ENCODE data around the gene NLN. TPM values are rescaled to one million over a fixed set of nuclear protein-coding genes. Genes with fewer than 3 reads are reported as not detected.

NLN gene
- total RNA-seq, 2 donors from 2014 or later, result 13.5 to 32.2 TPM

DNA sequence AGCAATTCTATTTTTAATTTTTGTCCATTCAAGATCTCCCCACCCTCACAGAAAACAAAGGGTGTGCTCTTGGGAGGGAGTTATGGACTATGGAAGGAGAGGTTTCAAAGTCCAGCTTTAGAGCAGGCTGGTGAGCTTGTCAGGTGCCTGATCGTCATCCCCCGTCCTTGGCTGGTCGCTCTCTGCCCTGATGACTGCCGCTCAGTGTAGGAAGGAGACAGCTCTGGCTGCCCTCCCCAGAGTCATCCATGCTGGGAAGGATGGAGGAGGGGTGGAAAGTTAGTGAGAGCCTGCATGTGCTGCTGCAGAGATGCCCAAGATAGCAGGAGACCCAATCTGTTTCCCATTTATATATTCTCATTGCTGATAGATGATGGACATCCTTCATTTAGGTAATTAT lies 96.6 kb downstream of the NLN start:
- no peaks in the 10 kb centered on the region for H3K27me3 Mint-ChIP-seq
- H3K4me1 Mint-ChIP-seq, result no peaks in the 10 kb centered on the region
- peaks cover 10% of the 10 kb centered on the region for H3K36me3 Mint-ChIP-seq (ENCODE audit: low read depth)
- ATAC-seq (replicated peaks), result no peak
- no peaks in the 10 kb centered on the region for H3K9me3 Mint-ChIP-seq
- no peak overlapping the region for H3K4me3 Mint-ChIP-seq
- no peak overlapping the region for H3K27ac Mint-ChIP-seq

DNA sequence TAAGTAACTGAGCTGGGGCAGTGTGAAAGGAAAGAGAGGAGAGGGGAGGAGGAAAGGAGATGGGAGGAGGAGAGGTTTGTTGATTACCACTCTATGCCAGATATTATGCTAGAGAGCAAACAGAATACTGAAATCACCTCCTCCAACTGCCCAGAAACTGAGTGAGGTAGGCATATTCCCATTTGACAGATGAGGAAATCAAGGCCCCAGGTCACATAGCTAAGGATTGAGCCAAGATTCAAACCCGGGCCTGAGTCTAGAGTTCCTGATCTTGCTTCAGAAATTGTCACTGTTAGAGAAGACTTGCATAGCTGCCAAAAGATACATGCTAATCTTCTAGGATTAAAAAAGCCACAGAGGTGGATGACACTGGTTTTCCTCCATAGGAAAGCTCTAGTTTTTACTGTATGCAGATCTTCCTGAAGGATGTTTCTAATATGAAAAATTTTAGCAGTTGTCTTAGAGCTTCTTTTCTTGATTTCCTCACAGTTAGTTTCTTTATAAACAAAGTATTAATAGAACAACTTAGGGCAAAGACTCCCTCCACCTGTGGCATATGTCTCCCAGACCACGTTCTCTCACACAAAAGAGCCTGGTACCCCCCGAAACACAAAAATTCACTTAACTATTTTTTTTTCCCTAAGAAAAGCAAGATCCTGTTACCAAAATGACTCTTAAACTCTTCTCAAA lies 97.4 kb downstream of the NLN start:
- H3K4me3 Mint-ChIP-seq, result no peak overlapping the region
- H3K27me3 Mint-ChIP-seq, result no peaks in the 10 kb centered on the region
- ATAC-seq (replicated peaks), result no peak
- no peaks in the 10 kb centered on the region for H3K9me3 Mint-ChIP-seq
- peaks cover 6% of the 10 kb centered on the region for H3K36me3 Mint-ChIP-seq (ENCODE audit: low read depth)
- H3K27ac Mint-ChIP-seq, result no peak overlapping the region
- no peaks in the 10 kb centered on the region for H3K4me1 Mint-ChIP-seq

DNA sequence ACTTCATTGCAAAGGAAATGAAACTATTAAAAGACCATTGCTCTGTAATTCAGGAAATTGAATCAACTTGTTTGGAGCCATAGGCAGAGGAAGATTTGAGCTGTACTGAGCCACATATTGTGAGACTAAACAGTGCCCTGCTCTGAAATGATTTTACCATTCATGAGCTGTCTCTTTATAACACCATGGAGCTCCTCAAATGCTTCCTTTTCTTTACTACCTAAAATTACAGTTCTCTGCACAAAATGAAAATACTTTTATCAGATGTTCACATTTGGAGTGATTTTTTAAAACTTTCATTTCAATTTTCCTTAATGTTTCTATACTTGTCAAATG lies 97.9 kb downstream of the NLN start:
- peak; percentile 59 for ATAC-seq (replicated peaks)
- Mint-ChIP-seq H3K4me3 (no peak overlapping the region), H3K27ac (no peak overlapping the region), H3K27me3 (no peaks in the 10 kb centered on the region), H3K4me1 (no peaks in the 10 kb centered on the region), H3K36me3 (ENCODE audit: low read depth) (peaks cover 4% of the 10 kb centered on the region), H3K9me3 (no peaks in the 10 kb centered on the region)

DNA sequence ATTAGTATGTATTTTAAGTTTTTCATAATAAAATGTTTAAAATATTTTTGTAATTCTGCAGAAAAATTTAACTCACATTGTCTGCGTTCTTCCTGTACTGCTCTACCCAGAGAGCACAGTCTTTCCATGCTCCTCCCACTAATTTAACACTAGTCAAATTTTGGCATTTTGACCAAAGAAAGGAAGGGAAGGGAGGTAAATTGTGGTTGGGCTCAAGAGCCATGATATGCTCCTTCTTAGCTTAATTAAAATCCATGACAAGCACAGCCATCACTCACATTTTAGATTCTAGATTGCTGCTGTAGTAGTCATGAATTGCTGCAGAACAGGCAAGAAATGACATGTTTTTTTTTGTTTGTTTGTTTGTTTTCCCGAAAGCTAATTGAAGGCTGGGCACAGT lies 98.4 kb downstream of the NLN start:
- no peaks in the 10 kb centered on the region for H3K27me3 Mint-ChIP-seq
- no peak overlapping the region for H3K4me3 Mint-ChIP-seq
- H3K36me3 Mint-ChIP-seq (ENCODE audit: low read depth), result peaks cover 4% of the 10 kb centered on the region
- peaks cover 2% of the 10 kb centered on the region for H3K4me1 Mint-ChIP-seq
- H3K27ac Mint-ChIP-seq, result no peak overlapping the region
- no peaks in the 10 kb centered on the region for H3K9me3 Mint-ChIP-seq
- no peak for ATAC-seq (replicated peaks)

DNA sequence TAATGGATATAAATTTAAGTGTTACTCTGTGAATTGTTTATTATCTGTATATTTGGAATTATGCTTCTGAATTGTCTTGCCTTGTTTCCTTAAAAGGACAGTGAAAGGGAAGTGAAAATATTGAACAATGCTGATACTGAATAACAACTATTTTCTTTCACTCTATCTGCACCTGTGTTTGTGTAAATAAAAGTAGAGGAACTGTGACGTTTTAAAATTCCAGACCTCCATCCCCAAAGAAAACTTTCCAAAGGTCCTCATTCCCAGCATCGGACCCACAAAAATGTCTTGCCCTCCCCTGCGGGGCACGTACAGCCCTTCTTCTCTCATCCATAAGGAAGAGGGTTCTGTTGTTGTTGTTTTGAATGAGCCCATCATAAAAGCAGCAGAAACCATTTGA lies 100.0 kb downstream of the NLN start:
- Mint-ChIP-seq H3K27me3 (no peaks in the 10 kb centered on the region), H3K9me3 (no peaks in the 10 kb centered on the region), H3K36me3 (ENCODE audit: low read depth) (no peaks in the 10 kb centered on the region), H3K4me1 (peaks cover 5% of the 10 kb centered on the region), H3K27ac (no peak overlapping the region), H3K4me3 (no peak overlapping the region)
- no peak for ATAC-seq (replicated peaks)

DNA sequence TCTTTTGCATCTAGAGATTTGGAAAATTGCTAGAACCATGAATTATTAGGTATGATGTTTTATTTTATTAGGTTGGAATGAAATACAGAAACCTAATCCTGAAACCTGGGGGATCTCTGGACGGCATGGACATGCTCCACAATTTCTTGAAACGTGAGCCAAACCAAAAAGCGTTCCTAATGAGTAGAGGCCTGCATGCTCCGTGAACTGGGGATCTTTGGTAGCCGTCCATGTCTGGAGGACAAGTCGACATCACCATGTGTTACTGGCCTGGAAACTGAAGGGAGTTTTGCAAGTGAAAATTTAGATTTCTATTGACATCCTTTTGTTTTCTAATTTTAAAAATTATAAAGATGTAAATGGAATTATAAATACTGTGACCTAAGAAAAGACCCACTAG lies 100.7 kb downstream of the NLN start:
- H3K4me3 Mint-ChIP-seq, result no peak overlapping the region
- H3K4me1 Mint-ChIP-seq, result peaks cover 5% of the 10 kb centered on the region
- no peaks in the 10 kb centered on the region for H3K27me3 Mint-ChIP-seq
- no peaks in the 10 kb centered on the region for H3K36me3 Mint-ChIP-seq (ENCODE audit: low read depth)
- no peak overlapping the region for H3K27ac Mint-ChIP-seq
- no peak for ATAC-seq (replicated peaks)
- H3K9me3 Mint-ChIP-seq, result no peaks in the 10 kb centered on the region

DNA sequence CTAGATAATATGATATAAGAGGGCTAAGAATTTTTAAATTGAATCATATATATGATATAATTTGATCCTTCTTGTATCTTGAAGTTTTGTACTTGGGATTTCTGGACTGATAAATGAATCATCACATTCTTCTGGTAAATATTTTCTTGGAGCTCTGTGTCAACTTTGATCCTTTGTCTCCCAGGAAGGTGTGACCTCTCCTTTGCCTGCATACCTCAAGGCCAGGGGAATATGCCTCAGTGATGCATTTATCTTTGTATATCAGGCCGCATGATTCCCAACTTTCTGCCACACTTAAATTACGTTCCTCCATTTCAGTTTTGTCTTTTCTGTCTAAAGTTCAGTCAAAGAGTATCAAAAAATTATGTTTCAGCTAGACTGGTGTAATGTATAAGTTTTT lies 101.2 kb downstream of the NLN start:
- Mint-ChIP-seq H3K4me3 (no peak overlapping the region), H3K9me3 (no peaks in the 10 kb centered on the region), H3K4me1 (peaks cover 5% of the 10 kb centered on the region), H3K27ac (no peak overlapping the region), H3K36me3 (ENCODE audit: low read depth) (no peaks in the 10 kb centered on the region), H3K27me3 (no peaks in the 10 kb centered on the region)
- no peak for ATAC-seq (replicated peaks)

DNA sequence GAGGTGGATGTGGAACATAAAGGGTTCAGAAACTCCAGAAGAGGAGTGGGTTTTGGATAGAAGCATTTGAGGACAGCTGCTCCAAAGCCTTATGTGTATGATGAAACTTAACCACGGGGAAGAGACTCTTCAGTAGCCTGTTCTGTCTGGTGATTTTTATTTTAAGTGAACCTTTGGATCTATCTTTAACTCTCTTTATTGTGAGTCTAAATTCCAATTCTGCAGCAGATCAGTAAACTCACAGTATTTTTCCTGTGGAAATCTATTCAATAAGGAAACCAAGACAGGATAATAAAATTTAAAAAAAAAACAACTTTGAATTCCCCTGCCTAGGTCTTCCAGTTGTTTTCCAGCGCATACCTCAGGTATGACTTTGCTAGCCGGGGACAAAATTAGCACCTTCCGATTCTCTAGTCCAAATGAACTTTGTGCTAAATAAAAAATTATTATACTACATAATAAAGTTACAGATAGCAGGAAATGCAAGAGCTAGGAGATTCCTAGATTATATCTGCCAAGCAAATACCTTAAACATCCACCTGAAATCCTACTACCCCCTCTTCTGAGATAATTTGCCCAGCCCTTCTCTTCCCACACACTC lies 101.9 kb downstream of the NLN start:
- Mint-ChIP-seq H3K27ac (no peak overlapping the region), H3K9me3 (no peaks in the 10 kb centered on the region), H3K27me3 (no peaks in the 10 kb centered on the region), H3K36me3 (ENCODE audit: low read depth) (no peaks in the 10 kb centered on the region), H3K4me3 (no peak overlapping the region), H3K4me1 (peaks cover 5% of the 10 kb centered on the region)
- ATAC-seq (replicated peaks), result no peak

DNA sequence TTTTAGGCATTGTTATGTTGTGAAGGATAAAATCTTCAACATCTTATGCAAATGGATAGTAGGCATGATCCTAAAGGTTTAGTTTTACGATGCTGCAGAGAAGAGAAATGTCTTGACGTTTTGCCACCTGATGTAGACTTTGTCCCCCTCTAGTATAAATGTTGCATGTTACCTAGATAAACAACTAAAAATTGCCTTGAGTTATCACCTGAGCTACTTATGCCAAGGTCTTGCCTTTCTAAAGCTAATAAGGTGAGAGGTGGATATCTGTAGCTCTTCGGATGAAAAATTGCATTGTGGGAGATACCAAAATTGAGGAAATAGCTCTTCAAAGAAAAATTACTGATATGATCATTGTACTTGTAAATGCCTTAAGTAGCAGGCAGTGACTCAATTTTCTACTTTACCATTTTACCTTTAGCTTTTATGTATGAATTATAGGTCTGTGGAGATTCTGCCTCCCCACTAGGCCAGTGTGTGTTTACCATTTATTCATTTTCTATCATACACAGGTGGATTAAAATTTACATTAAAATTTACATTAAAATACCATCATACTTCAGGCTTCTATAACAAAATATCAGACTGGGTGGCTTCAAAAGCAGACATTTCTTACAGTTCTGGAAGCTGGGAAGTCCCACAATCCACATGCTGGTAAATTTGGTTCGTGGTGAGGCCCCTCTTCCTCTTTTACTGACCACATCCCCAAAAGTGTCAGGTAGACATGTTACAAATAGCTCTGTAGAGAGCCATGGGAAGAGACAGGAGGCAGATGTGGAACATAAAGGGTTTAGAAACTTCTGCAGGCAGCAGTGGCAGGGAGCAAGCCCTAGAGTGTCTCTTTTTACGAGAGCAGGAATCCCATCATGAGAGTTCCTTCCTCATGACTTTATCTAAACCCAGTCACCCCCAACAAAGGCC lies 103.7 kb downstream of the NLN start:
- ATAC-seq (replicated peaks), result no peak
- Mint-ChIP-seq H3K27me3 (no peaks in the 10 kb centered on the region), H3K27ac (no peak overlapping the region), H3K4me3 (no peak overlapping the region), H3K9me3 (no peaks in the 10 kb centered on the region), H3K4me1 (peaks cover 5% of the 10 kb centered on the region), H3K36me3 (ENCODE audit: low read depth) (no peaks in the 10 kb centered on the region)

DNA sequence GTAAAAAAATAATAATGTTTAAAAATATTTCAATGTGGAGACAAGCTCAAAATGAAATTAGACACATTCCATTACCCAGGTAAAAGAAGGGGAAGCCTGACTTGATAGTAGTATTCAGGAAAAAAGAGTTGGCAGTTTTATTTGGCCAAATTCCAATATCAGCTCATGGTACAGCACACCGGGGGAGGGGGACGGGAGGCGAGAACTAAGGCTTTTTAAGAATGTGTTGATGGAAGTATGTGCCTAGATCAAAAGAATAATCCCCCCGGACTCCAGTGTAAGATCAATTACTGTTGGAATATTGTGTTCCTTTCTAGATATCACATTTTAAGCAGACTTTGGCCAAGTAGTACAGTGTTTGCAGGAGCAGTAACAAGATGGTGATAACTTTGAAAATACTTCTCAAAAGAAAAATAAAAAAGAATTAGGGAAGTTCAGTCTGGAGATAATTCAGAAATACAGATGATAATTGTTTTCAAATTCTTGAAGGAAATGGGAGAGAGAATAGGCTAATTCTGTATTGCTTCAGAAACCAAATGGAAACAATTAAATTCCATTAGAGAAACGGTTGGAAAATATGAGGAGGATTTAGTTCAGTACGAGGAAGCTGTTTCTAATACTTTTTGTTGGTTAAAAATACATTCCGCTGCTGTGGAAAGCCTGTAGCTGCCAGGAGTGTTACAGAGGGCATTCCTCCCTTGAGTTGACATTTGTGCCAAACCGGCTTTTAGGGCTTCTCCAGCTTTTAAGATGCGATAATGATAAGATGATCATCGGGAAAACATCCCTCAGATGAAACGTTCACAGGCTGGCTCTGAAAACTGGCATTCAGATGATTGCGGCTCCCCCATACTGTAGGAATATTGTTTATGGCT lies 106.3 kb downstream of the NLN start:
- H3K9me3 Mint-ChIP-seq, result no peaks in the 10 kb centered on the region
- no peak for ATAC-seq (replicated peaks)
- H3K27me3 Mint-ChIP-seq, result no peaks in the 10 kb centered on the region
- H3K4me3 Mint-ChIP-seq, result no peak overlapping the region
- peaks cover 5% of the 10 kb centered on the region for H3K4me1 Mint-ChIP-seq
- no peak overlapping the region for H3K27ac Mint-ChIP-seq
- no peaks in the 10 kb centered on the region for H3K36me3 Mint-ChIP-seq (ENCODE audit: low read depth)

DNA sequence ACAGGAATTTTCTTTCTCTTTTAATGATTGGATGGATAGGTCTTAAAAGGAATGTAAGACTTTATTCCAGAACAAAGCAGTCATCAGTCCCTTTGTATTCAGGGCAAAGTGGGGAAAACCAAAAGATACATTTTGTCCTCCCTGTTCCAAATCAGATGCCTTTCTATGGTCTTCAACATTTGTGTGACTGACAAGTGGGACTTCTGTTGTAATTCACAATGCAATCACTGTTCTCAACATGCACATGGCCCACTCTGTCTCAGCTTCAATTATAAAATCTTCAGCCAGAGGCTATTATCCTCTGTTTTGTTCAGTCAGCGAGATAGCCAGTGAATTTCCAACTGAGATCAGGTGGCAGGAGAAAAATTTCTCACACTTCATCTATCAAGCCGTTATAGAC lies 108.9 kb downstream of the NLN start:
- no peak overlapping the region for H3K27ac Mint-ChIP-seq

DNA sequence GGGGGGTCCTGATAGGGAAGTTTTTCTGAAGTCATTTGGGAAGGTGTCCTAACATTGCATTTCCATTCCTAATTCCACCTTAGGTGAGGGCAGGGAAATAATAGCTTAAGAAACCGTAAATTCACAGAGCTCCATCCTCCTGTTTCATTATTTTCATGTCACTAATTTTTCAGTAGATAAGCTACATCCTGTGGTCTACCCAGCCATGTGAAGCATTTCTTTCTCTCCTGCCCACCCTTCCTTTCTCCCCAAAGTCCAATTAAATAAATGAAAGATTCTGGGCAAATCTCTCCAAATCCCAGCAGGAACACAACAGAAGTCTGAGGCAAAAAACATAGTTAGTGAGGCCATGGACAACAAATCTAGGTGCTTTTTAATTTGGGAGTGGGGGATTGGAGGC lies 109.3 kb downstream of the NLN start:
- no peaks in the 10 kb centered on the region for H3K36me3 Mint-ChIP-seq (ENCODE audit: low read depth)
- H3K9me3 Mint-ChIP-seq, result no peaks in the 10 kb centered on the region
- H3K4me3 Mint-ChIP-seq, result no peak overlapping the region
- no peak for ATAC-seq (replicated peaks)
- H3K27ac Mint-ChIP-seq, result no peak overlapping the region
- H3K4me1 Mint-ChIP-seq, result no peaks in the 10 kb centered on the region
- H3K27me3 Mint-ChIP-seq, result no peaks in the 10 kb centered on the region

More for the DNA sequence above, 108.9 kb downstream of the NLN start:
- H3K27me3 Mint-ChIP-seq, result no peaks in the 10 kb centered on the region
- H3K36me3 Mint-ChIP-seq (ENCODE audit: low read depth), result no peaks in the 10 kb centered on the region
- ATAC-seq (replicated peaks), result no peak
- no peak overlapping the region for H3K4me3 Mint-ChIP-seq
- H3K4me1 Mint-ChIP-seq, result no peaks in the 10 kb centered on the region
- H3K9me3 Mint-ChIP-seq, result no peaks in the 10 kb centered on the region

DNA sequence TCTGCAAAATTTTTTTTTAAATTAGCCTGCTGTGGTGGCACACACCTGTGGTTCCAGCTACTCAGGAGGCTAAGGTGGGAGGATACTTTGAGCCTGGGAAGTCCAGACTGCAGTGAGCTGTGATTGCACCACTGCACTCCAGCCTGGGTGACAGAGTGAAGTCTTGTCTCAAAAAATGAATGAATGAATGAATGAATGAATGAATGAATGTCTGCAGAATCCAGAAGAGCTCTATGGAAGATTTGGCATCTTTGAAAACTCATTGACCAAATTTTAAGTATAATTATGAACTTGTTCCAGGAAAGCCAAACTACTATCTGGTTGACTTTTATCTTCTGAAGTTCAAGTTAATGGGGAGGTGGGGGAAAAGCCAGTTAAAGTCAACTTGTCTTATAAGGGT lies 110.1 kb downstream of the NLN start:
- H3K4me1 Mint-ChIP-seq, result no peaks in the 10 kb centered on the region
- no peak overlapping the region for H3K27ac Mint-ChIP-seq

DNA sequence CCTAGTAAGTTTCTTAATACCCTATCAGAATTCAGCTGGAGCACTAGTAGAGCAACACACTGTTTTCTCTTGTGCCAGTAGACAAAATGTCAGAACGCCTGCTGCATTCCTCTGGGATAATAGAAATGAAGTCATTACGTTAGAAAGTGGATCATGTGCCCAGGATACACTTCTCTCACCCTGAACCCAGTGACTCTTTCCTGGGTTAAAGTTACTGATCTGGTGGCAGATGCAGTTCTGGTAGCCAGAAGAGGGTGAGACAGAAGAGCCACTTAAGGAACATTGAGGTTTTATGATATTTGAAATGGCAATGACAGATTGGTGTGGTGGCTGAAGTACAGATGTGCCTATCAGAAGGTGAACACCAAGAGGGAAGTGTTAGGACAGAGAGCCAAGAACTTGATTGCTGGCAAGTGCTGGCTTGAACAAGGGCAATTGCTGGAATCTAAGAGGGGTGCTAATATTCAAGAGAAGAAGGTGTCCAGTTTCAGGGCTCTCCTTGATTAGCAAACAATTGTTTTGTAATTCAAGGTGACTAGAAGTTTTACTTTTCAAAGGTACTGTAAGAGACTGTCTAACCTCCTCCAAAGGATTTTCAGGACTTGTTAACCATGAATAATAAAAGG lies 110.7 kb downstream of the NLN start:
- no peaks in the 10 kb centered on the region for H3K36me3 Mint-ChIP-seq (ENCODE audit: low read depth)
- H3K27me3 Mint-ChIP-seq, result no peaks in the 10 kb centered on the region
- no peak overlapping the region for H3K4me3 Mint-ChIP-seq
- no peaks in the 10 kb centered on the region for H3K9me3 Mint-ChIP-seq
- H3K27ac Mint-ChIP-seq, result no peak overlapping the region
- no peak for ATAC-seq (replicated peaks)
- no peaks in the 10 kb centered on the region for H3K4me1 Mint-ChIP-seq

More for the DNA sequence above, 110.1 kb downstream of the NLN start:
- Mint-ChIP-seq H3K4me3 (no peak overlapping the region), H3K27me3 (no peaks in the 10 kb centered on the region), H3K9me3 (no peaks in the 10 kb centered on the region), H3K36me3 (ENCODE audit: low read depth) (no peaks in the 10 kb centered on the region)
- no peak for ATAC-seq (replicated peaks)

Data from activated T-helper 17 cell treated with anti-CD3 and anti-CD28 coated beads, Interleukin-2, amount 50 U/mL, for 72 hours (primary cell).